ENCODE results near the gene TELO2.

The TELO2 gene

GRCh38 chr16:1481906-1482835 lies 11.0 kb upstream of the TELO2 start:
- H3K4me3 Mint-ChIP-seq = no peak overlapping the region

GRCh38 chr16:1485847-1486496 lies 7.2 kb upstream of the TELO2 start:
- Mint-ChIP-seq H3K36me3 (ENCODE audit: low read depth) (no peaks in the 10 kb centered on the region), H3K4me3 (no peak overlapping the region), H3K9me3 (no peaks in the 10 kb centered on the region), H3K27me3 (ENCODE audit: low read depth) (no peaks in the 10 kb centered on the region), H3K4me1 (ENCODE audit: low read depth) (no peaks in the 10 kb centered on the region), H3K27ac (no peak overlapping the region)

More at GRCh38 chr16:1481906-1482835, 11.0 kb upstream of the TELO2 start:
- Mint-ChIP-seq H3K36me3 (ENCODE audit: low read depth) (no peaks in the 10 kb centered on the region), H3K9me3 (no peaks in the 10 kb centered on the region), H3K27me3 (ENCODE audit: low read depth) (no peaks in the 10 kb centered on the region), H3K27ac (no peak overlapping the region), H3K4me1 (ENCODE audit: low read depth) (no peaks in the 10 kb centered on the region)

GRCh38 chr16:1486551-1487390 lies 6.4 kb upstream of the TELO2 start:
- Mint-ChIP-seq H3K4me1 (ENCODE audit: low read depth) (no peaks in the 10 kb centered on the region), H3K36me3 (ENCODE audit: low read depth) (no peaks in the 10 kb centered on the region)

GRCh38 chr16:1487395-1488053 lies 5.6 kb upstream of the TELO2 start:
- Mint-ChIP-seq H3K4me1 (ENCODE audit: low read depth) (peaks cover 4% of the 10 kb centered on the region), H3K9me3 (no peaks in the 10 kb centered on the region), H3K36me3 (ENCODE audit: low read depth) (no peaks in the 10 kb centered on the region), H3K4me3 (no peak overlapping the region), H3K27ac (no peak overlapping the region), H3K27me3 (ENCODE audit: low read depth) (no peaks in the 10 kb centered on the region)

More at GRCh38 chr16:1486551-1487390, 6.4 kb upstream of the TELO2 start:
- no peaks in the 10 kb centered on the region for H3K9me3 Mint-ChIP-seq
- no peaks in the 10 kb centered on the region for H3K27me3 Mint-ChIP-seq (ENCODE audit: low read depth)
- no peak overlapping the region for H3K27ac Mint-ChIP-seq
- H3K4me3 Mint-ChIP-seq = no peak overlapping the region

GRCh38 chr16:1488054-1488601 lies 5.0 kb upstream of the TELO2 start:
- H3K27ac Mint-ChIP-seq = no peak overlapping the region
- H3K4me3 Mint-ChIP-seq = no peak overlapping the region
- H3K36me3 Mint-ChIP-seq (ENCODE audit: low read depth) = peaks cover 3% of the 10 kb centered on the region
- peaks cover 9% of the 10 kb centered on the region for H3K4me1 Mint-ChIP-seq (ENCODE audit: low read depth)
- no peaks in the 10 kb centered on the region for H3K9me3 Mint-ChIP-seq
- no peaks in the 10 kb centered on the region for H3K27me3 Mint-ChIP-seq (ENCODE audit: low read depth)

- peaks cover 9% of the 10 kb centered on the region for H3K4me1 Mint-ChIP-seq (ENCODE audit: low read depth)
- H3K4me3 Mint-ChIP-seq = no peak within 1 kb of the TSS
- no peaks in the 10 kb centered on the region for H3K9me3 Mint-ChIP-seq
- H3K27me3 Mint-ChIP-seq (ENCODE audit: low read depth) = no peaks in the 10 kb centered on the region
- H3K36me3 Mint-ChIP-seq (ENCODE audit: low read depth) = peaks cover 3% of the 10 kb centered on the region
- H3K27ac Mint-ChIP-seq = no peak within 1 kb of the TSS
Measured at GRCh38 chr16:1488619-1489018, 4.5 kb upstream of the TELO2 start, which contains the start of gene PTX4. Gene PTX4 (minus strand): TSS chr16:1488944. CDS start chr16:1488909, 35 bp downstream.

- Mint-ChIP-seq H3K27me3 (ENCODE audit: low read depth) (no peaks in the 10 kb centered on the region), H3K27ac (no peak overlapping the region), H3K4me1 (ENCODE audit: low read depth) (peaks cover 10% of the 10 kb centered on the region), H3K36me3 (ENCODE audit: low read depth) (peaks cover 3% of the 10 kb centered on the region), H3K9me3 (no peaks in the 10 kb centered on the region), H3K4me3 (no peak overlapping the region)
Measured at GRCh38 chr16:1489077-1489476, 4.1 kb upstream of the TELO2 start.

- no peak overlapping the region for H3K27ac Mint-ChIP-seq
Measured at GRCh38 chr16:1491327-1491726, 1.8 kb upstream of the TELO2 start.

GRCh38 chr16:1492082-1492922 lies 858 bp upstream of the TELO2 start:
- no peaks in the 10 kb centered on the region for H3K27me3 Mint-ChIP-seq (ENCODE audit: low read depth)
- peaks cover 7% of the 10 kb centered on the region for H3K36me3 Mint-ChIP-seq (ENCODE audit: low read depth)
- H3K27ac Mint-ChIP-seq = peak overlapping the region; percentile 100
- peak overlapping the region; percentile 98 for H3K4me3 Mint-ChIP-seq
- peaks cover 10% of the 10 kb centered on the region for H3K4me1 Mint-ChIP-seq (ENCODE audit: low read depth)
- no peaks in the 10 kb centered on the region for H3K9me3 Mint-ChIP-seq

More at GRCh38 chr16:1491327-1491726, 1.8 kb upstream of the TELO2 start:
- H3K4me1 Mint-ChIP-seq (ENCODE audit: low read depth) = peaks cover 10% of the 10 kb centered on the region
- no peaks in the 10 kb centered on the region for H3K9me3 Mint-ChIP-seq
- H3K36me3 Mint-ChIP-seq (ENCODE audit: low read depth) = peaks cover 3% of the 10 kb centered on the region
- no peak overlapping the region for H3K4me3 Mint-ChIP-seq
- no peaks in the 10 kb centered on the region for H3K27me3 Mint-ChIP-seq (ENCODE audit: low read depth)

- peaks cover 10% of the 10 kb centered on the region for H3K4me1 Mint-ChIP-seq (ENCODE audit: low read depth)
- H3K27me3 Mint-ChIP-seq (ENCODE audit: low read depth) = no peaks in the 10 kb centered on the region
- H3K27ac Mint-ChIP-seq = peak overlapping the region; percentile 41
- H3K4me3 Mint-ChIP-seq = peak overlapping the region; percentile 85
- peaks cover 7% of the 10 kb centered on the region for H3K36me3 Mint-ChIP-seq (ENCODE audit: low read depth)
- no peaks in the 10 kb centered on the region for H3K9me3 Mint-ChIP-seq
Measured at GRCh38 chr16:1493746-1494094, 560 bp downstream of the TELO2 start.

GRCh38 chr16:1494129-1494640 lies 1.0 kb downstream of the TELO2 start:
- no peak overlapping the region for H3K27ac Mint-ChIP-seq

GRCh38 chr16:1494711-1495110 lies 1.6 kb downstream of the TELO2 start:
- Mint-ChIP-seq H3K27ac (no peak overlapping the region), H3K27me3 (ENCODE audit: low read depth) (no peaks in the 10 kb centered on the region), H3K4me3 (peak overlapping the region; percentile 85), H3K9me3 (no peaks in the 10 kb centered on the region), H3K4me1 (ENCODE audit: low read depth) (peaks cover 10% of the 10 kb centered on the region), H3K36me3 (ENCODE audit: low read depth) (peaks cover 7% of the 10 kb centered on the region)

More at GRCh38 chr16:1494129-1494640, 1.0 kb downstream of the TELO2 start:
- no peaks in the 10 kb centered on the region for H3K9me3 Mint-ChIP-seq
- no peaks in the 10 kb centered on the region for H3K27me3 Mint-ChIP-seq (ENCODE audit: low read depth)
- peaks cover 7% of the 10 kb centered on the region for H3K36me3 Mint-ChIP-seq (ENCODE audit: low read depth)
- H3K4me1 Mint-ChIP-seq (ENCODE audit: low read depth) = peaks cover 10% of the 10 kb centered on the region
- H3K4me3 Mint-ChIP-seq = peak overlapping the region; percentile 85

Data from T-helper 1 cell treated with Interleukin-12 subunit alpha and Interleukin-12 subunit beta and Interleukin-4 antibody, amounts not matched to agents 30 μg/mL and 1 μg/mL, for 36 hours (primary cell).